A549 (cell line): Measurements from ENCODE around the gene NLRC3. TPM values are rescaled to one million over a fixed set of nuclear protein-coding genes. Genes with fewer than 3 reads are reported as not detected.

Experiments used
- ATAC-seq, 2 experiments: fragments of 200-7000 bp in 1 of 2; fragments of >200 bp in 1 of 2; cut with Nextera tagmentation in 1 of 2; cut with Tn5 transposase in 1 of 2; 3 replicates each; pipeline versions ENCODE4 v1.8.0 to v1.9.1; 2018 to 2020; ENCODE audit warnings: mild to moderate bottlenecking in 1 of 2, moderate library complexity in 1 of 2
- CTCF ChIA-PET: fragments of 300-600 bp; sonication (Branson Sonifier 250); formaldehyde crosslinking; extraction: SDS; loops from one replicate; lab custom pipeline; 2021; ENCODE audit warnings: antibody characterized with exemption, inconsistent platforms; lab: Yijun Ruan, JAX
- POLR2A ChIA-PET: fragments of 350-600 bp; formaldehyde crosslinking; extraction: SDS; loops from one replicate; lab custom pipeline; 2021; ENCODE audit warnings: antibody characterized with exemption, inconsistent platforms; lab: Yijun Ruan, JAX
- DNase-seq, 2 experiments: peaks; one replicate each; pipeline versions ENCODE4 v3.0.0 to v3.0.0-alpha.2; 2011 to 2016; ENCODE audit warnings: low read depth in 1 of 2, low spot score in 1 of 2
- FAIRE-seq: peaks from 2 replicates; lab custom pipeline; 2011; peaks lifted over from hg19 to GRCh38; lab: Jason Lieb, UNC
- H3K27ac ChIP-seq, 2 experiments: fragments of >200 bp; sonication (Bioruptor Twin); formaldehyde crosslinking; 3 replicates each; pipeline ENCODE4 v1.5.1; 2016 to 2017
- H3K4me1 ChIP-seq: fragments of >200 bp; sonication (Bioruptor Twin); formaldehyde crosslinking; 3 replicates; pipeline ENCODE4 v1.6.1; 2016
- H3K4me2 ChIP-seq: fragments of >200 bp; sonication (Bioruptor Twin); formaldehyde crosslinking; 3 replicates; pipeline ENCODE4 v1.6.1; 2016
- H3K4me3 ChIP-seq: fragments of >200 bp; sonication (Bioruptor Twin); formaldehyde crosslinking; 3 replicates; pipeline ENCODE4 v1.5.1; 2016
- H3K9me3 ChIP-seq: fragments of >200 bp; sonication (Bioruptor Twin); formaldehyde crosslinking; 3 replicates; pipeline ENCODE4 v1.6.1; 2016
- ATOH8 ChIP-seq: fragments of 250-450 bp; sonication (Bioruptor Pico); IDR thresholded peaks from 2 replicates; pipeline ENCODE4 v1.5.0; 2020; ENCODE audit warnings: low read depth, mild to moderate bottlenecking, moderate library complexity
- BHLHE40 ChIP-seq: IDR thresholded peaks from 2 replicates; pipeline ENCODE4 v1.6.1; 2012; ENCODE audit warnings: low read depth, low read length, inconsistent platforms
- CBX2 ChIP-seq: fragments of 200-600 bp; sonication (generic); IDR thresholded peaks from 2 replicates; pipeline ENCODE4 v1.6.1; 2016; ENCODE audit warnings: low read depth, mild to moderate bottlenecking, borderline replicate concordance
- E2F6 ChIP-seq: IDR thresholded peaks from 2 replicates; pipeline ENCODE4 v1.6.1; 2012; ENCODE audit warnings: low read depth, borderline replicate concordance
- ELK1 ChIP-seq: fragments of 150-350 bp; IDR thresholded peaks from 2 replicates; pipeline ENCODE4 v1.6.1; 2014; ENCODE audit warnings: low read depth, mild to moderate bottlenecking, low read length
- ESRRA ChIP-seq: fragments of 150-350 bp; IDR thresholded peaks from 2 replicates; pipeline ENCODE4 v1.6.1; 2014; ENCODE audit warnings: mild to moderate bottlenecking, low read length, borderline replicate concordance
- FOSB ChIP-seq: fragments of 250-450 bp; sonication (Bioruptor Pico); IDR thresholded peaks from 2 replicates; pipeline ENCODE4 v1.5.0; 2020; ENCODE audit warnings: mild to moderate bottlenecking, moderate library complexity
- FOSL2 ChIP-seq, 2 experiments: fragments of 450-650 bp in 1 of 2; fragments of >200 bp in 1 of 2; sonication (Bioruptor Twin) in 1 of 2; formaldehyde crosslinking; IDR thresholded peaks; 2 replicates each; pipeline versions ENCODE4 v1.5.0 to v1.6.1; 2016 to 2020; ENCODE audit warnings: mild to moderate bottlenecking in 1 of 2, moderate library complexity in 1 of 2
- GATA3 ChIP-seq: IDR thresholded peaks from 2 replicates; pipeline ENCODE4 v1.6.1; 2012; ENCODE audit warnings: borderline replicate concordance
- HEYL ChIP-seq: fragments of 250-450 bp; sonication (Bioruptor Pico); IDR thresholded peaks from 2 replicates; pipeline ENCODE4 v1.8.0; 2021; ENCODE audit warnings: mild to moderate bottlenecking, moderate library complexity
- HMGXB4 ChIP-seq: fragments of 250-450 bp; sonication (Bioruptor Pico); IDR thresholded peaks from 2 replicates; pipeline ENCODE4 v1.5.0; 2021; ENCODE audit warnings: mild to moderate bottlenecking, moderate library complexity, borderline replicate concordance
- HOXB13 ChIP-seq: fragments of 250-450 bp; sonication (Bioruptor Pico); IDR thresholded peaks from 2 replicates; pipeline ENCODE4 v1.5.0; 2020; ENCODE audit warnings: low read depth, mild to moderate bottlenecking, moderate library complexity
- JUN ChIP-seq, 2 experiments: fragments of >200 bp; sonication (Bioruptor Twin); formaldehyde crosslinking; IDR thresholded peaks; 2 replicates in 1 of 2; 3 replicates in 1 of 2; pipeline ENCODE4 v1.6.1; 2016 to 2017
- JUNB ChIP-seq: fragments of >200 bp; sonication (Bioruptor Twin); formaldehyde crosslinking; IDR thresholded peaks from 2 replicates; pipeline ENCODE4 v1.6.1; 2016
- KDM1A ChIP-seq: fragments of 200-600 bp; sonication (generic); IDR thresholded peaks from 2 replicates; pipeline ENCODE4 v1.6.1; 2016; ENCODE audit warnings: low read depth, mild to moderate bottlenecking
- KDM5A ChIP-seq: fragments of 200-600 bp; sonication (generic); IDR thresholded peaks from 2 replicates; pipeline ENCODE4 v1.6.1; 2016; ENCODE audit warnings: antibody characterized with exemption, mild to moderate bottlenecking
- MAFK ChIP-seq: fragments of 450-650 bp; IDR thresholded peaks from 2 replicates; pipeline ENCODE4 v1.6.1; 2014; ENCODE audit not compliant: partially characterized antibody
- MAX ChIP-seq: IDR thresholded peaks from 2 replicates; pipeline ENCODE4 v1.6.1; 2012
- MYC ChIP-seq: IDR thresholded peaks from 2 replicates; pipeline ENCODE4 v1.6.1; 2012; ENCODE audit warnings: mild to moderate bottlenecking, inconsistent platforms, low read length, improper control_type of control experiment, borderline replicate concordance
- NR3C1 ChIP-seq: fragments of >200 bp; sonication (Bioruptor Twin); formaldehyde crosslinking; IDR thresholded peaks from 3 replicates; pipeline ENCODE4 v1.6.1; 2017
- RAD21 ChIP-seq, 2 experiments: fragments of >200 bp in 1 of 2; sonication (Bioruptor Twin) in 1 of 2; formaldehyde crosslinking in 1 of 2; IDR thresholded peaks in 1 of 2; conservative IDR thresholded peaks in 1 of 2; 2 replicates in 1 of 2; 3 replicates in 1 of 2; pipeline ENCODE4 v1.6.1; 2012 to 2018; ENCODE audit warnings: inconsistent platforms in 1 of 2
- RARB ChIP-seq: fragments of 250-450 bp; sonication (Bioruptor Pico); IDR thresholded peaks from 2 replicates; pipeline ENCODE4 v1.8.0; 2021; ENCODE audit warnings: mild to moderate bottlenecking, moderate library complexity
- RCOR1 ChIP-seq: fragments of 150-350 bp; IDR thresholded peaks from 2 replicates; pipeline ENCODE4 v1.6.1; 2014; ENCODE audit warnings: antibody characterized with exemption, low read length, low read depth
- RFX5 ChIP-seq: fragments of 450-650 bp; IDR thresholded peaks from 2 replicates; pipeline ENCODE4 v1.7.1; 2014; ENCODE audit warnings: antibody characterized with exemption, mild to moderate bottlenecking, moderate library complexity
- TP53 ChIP-seq: fragments of 250-450 bp; sonication (Bioruptor Pico); IDR thresholded peaks from 2 replicates; pipeline ENCODE4 v1.5.0; 2021; ENCODE audit warnings: mild to moderate bottlenecking, moderate library complexity
- ZFP36 ChIP-seq: fragments of 450-650 bp; IDR thresholded peaks from 2 replicates; pipeline ENCODE4 v1.6.1; 2014; ENCODE audit warnings: borderline replicate concordance; ENCODE audit not compliant: partially characterized antibody
- ZNF302 ChIP-seq: fragments of 250-450 bp; sonication (Bioruptor Pico); IDR thresholded peaks from 2 replicates; pipeline ENCODE4 v1.9.0; 2021; ENCODE audit warnings: inconsistent platforms, mild to moderate bottlenecking, moderate library complexity
- WGBS: methylation state at CpG from one replicate; pipeline ENCODE4 v1.1.6; 2017; ENCODE audit errors: missing lambda C conversion rate; 5-methylcytosine and 5-hydroxymethylcytosine counted together
- polyA plus RNA-seq, 4 experiments: library from polyadenylated mRNA; depleted of rRNA in 3 of 4; stranded (reverse); fragments of >200 nt; fragmentation: RNase III in 1 of 4; extraction: RNeasy Plus Mini Kit Qiagen cat#74134 plus additional on column Dnase treatment in 1 of 4; gene quantifications; 2 replicates in 3 of 4; 3 replicates in 1 of 4; pipeline ENCODE4 v1.2.3, GENCODE V29; 2011 to 2017
- TF ChIP-seq, protein P1 (sequence below): fragments of 200-600 bp; sonication (generic); IDR thresholded peaks from 2 replicates; pipeline ENCODE4 v1.6.1; 2016; ENCODE audit warnings: antibody characterized with exemption, mild to moderate bottlenecking, moderate library complexity
- TF ChIP-seq, protein P2 (sequence below): fragments of 450-650 bp; IDR thresholded peaks from 2 replicates; pipeline ENCODE4 v1.6.1; 2014; ENCODE audit warnings: antibody characterized with exemption

The NLRC3 gene
- polyA plus RNA-seq, 2 of the 4 experiments (the other 2 are of a cell fraction): 0.04 TPM; not detected in 1

GRCh38 chr16:3591991-3592390, 14.8 kb upstream of the NLRC3 start:
- ATAC-seq (no peak), DNase-seq (no peak)
- H3K27ac ChIP-seq: no peak overlapping the region
- POLR2A ChIA-PET: no interaction called here
- H3K4me1 ChIP-seq: no peaks in the 10 kb centered on the region
- H3K9me3 ChIP-seq: no peaks in the 10 kb centered on the region
- WGBS: 91% methylated on average over 6 of the region's 6 CpGs
- no peak overlapping the region for H3K4me2 ChIP-seq
- no peak for TF ChIP-seq HMGXB4 (CRISPR knock-in tag)
- no peak for TF ChIP-seq ELK1
- TF ChIP-seq CBX2: no peak
- TF ChIP-seq MAFK: no peak
- no peak for TF ChIP-seq KDM1A
- TF ChIP-seq, protein P1, sequence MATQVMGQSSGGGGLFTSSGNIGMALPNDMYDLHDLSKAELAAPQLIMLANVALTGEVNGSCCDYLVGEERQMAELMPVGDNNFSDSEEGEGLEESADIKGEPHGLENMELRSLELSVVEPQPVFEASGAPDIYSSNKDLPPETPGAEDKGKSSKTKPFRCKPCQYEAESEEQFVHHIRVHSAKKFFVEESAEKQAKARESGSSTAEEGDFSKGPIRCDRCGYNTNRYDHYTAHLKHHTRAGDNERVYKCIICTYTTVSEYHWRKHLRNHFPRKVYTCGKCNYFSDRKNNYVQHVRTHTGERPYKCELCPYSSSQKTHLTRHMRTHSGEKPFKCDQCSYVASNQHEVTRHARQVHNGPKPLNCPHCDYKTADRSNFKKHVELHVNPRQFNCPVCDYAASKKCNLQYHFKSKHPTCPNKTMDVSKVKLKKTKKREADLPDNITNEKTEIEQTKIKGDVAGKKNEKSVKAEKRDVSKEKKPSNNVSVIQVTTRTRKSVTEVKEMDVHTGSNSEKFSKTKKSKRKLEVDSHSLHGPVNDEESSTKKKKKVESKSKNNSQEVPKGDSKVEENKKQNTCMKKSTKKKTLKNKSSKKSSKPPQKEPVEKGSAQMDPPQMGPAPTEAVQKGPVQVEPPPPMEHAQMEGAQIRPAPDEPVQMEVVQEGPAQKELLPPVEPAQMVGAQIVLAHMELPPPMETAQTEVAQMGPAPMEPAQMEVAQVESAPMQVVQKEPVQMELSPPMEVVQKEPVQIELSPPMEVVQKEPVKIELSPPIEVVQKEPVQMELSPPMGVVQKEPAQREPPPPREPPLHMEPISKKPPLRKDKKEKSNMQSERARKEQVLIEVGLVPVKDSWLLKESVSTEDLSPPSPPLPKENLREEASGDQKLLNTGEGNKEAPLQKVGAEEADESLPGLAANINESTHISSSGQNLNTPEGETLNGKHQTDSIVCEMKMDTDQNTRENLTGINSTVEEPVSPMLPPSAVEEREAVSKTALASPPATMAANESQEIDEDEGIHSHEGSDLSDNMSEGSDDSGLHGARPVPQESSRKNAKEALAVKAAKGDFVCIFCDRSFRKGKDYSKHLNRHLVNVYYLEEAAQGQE: no peak
- TF ChIP-seq KDM5A: no peak
- TF ChIP-seq ZNF302: no peak
- TF ChIP-seq MAX: no peak
- TF ChIP-seq RFX5: no peak
- TF ChIP-seq BHLHE40: no peak
- TF ChIP-seq ZFP36: no peak
- TF ChIP-seq JUNB: no peak
- no peak for TF ChIP-seq MYC
- TF ChIP-seq, protein P2, sequence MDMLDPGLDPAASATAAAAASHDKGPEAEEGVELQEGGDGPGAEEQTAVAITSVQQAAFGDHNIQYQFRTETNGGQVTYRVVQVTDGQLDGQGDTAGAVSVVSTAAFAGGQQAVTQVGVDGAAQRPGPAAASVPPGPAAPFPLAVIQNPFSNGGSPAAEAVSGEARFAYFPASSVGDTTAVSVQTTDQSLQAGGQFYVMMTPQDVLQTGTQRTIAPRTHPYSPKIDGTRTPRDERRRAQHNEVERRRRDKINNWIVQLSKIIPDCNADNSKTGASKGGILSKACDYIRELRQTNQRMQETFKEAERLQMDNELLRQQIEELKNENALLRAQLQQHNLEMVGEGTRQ: no peak
- TF ChIP-seq HOXB13 (CRISPR knock-in tag): no peak
- no peak for TF ChIP-seq GATA3
- TF ChIP-seq ATOH8 (CRISPR knock-in tag): no peak
- TF ChIP-seq, all 56 proteins: peak for 0
- CTCF ChIA-PET: interaction anchor here (1.1 kb wide), 1 partner anchor 22 kb away, joined by 5 read pairs; no protein-coding TSS in a partner anchor
- H3K4me3 ChIP-seq: no peak overlapping the region
- no peak for FAIRE-seq

- TF ChIP-seq E2F6 (no peak), RAD21 (conservative IDR thresholded peaks at IDR 0.05 in 1 of 2, IDR thresholded peaks at IDR 0.05 in 1 of 2) (no peak), ESRRA (no peak), RCOR1 (no peak), FOSL2 (IDR thresholded peaks at IDR 0.05) (no peak), FOSL2 (CRISPR knock-in tag; IDR thresholded peaks at IDR 0.05) (no peak), HEYL (CRISPR knock-in tag) (no peak), JUN (IDR thresholded peaks at IDR 0.05) (no peak), NR3C1 (no peak), RARB (CRISPR knock-in tag) (no peak), FOSB (no peak), TP53 (CRISPR knock-in tag) (no peak), MAFK (no peak)
- H3K4me2 ChIP-seq: no peak overlapping the region
- POLR2A ChIA-PET: no interaction called here
- DNase-seq: no peak
- H3K27ac ChIP-seq: no peak overlapping the region
- H3K4me1 ChIP-seq: no peaks in the 10 kb centered on the region
- no peak for FAIRE-seq
- CTCF ChIA-PET: interaction anchor here (1.1 kb wide), 1 partner anchor 11 kb away, joined by 3 read pairs; no protein-coding TSS in a partner anchor
- no peak overlapping the region for H3K4me3 ChIP-seq
- WGBS: 89% methylated on average over 5 of the region's 5 CpGs
- no peaks in the 10 kb centered on the region for H3K9me3 ChIP-seq
- ATAC-seq: no peak
Observed at GRCh38 chr16:3591436-3591803, 14.2 kb upstream of the NLRC3 start.
